HG02571 (cell line): Measurements from ENCODE around the gene AICDA.
"Not testable (repeated sequence)": the region's sequence is repeated elsewhere in the genome, so short reads cannot be mapped to it uniquely, and the experiment has no call there.

ENCODE experiments used
- ATAC-seq: cut with Tn5 transposase; IDR thresholded peaks from one replicate; pipeline ENCODE4 v1.9.1; 2021; ENCODE audit warnings: mild to moderate bottlenecking, moderate library complexity; ENCODE audit not compliant: unreplicated experiment

AICDA gene

GRCh38 chr12:8613881-8614280 is 1.2 kb upstream of the AICDA start:
- not testable (repeated sequence) for ATAC-seq

- ATAC-seq: no peak
Observed at GRCh38 chr12:8609061-8609570, 3.5 kb downstream of the AICDA start.

GRCh38 chr12:8606890-8607289 is 5.8 kb downstream of the AICDA start:
- ATAC-seq: no peak

GRCh38 chr12:8605057-8605456 is 7.6 kb downstream of the AICDA start:
- no peak for ATAC-seq

GRCh38 chr12:8603856-8604255 is 8.8 kb downstream of the AICDA start:
- no peak for ATAC-seq

GRCh38 chr12:8603286-8603685 is 9.4 kb downstream of the AICDA start:
- ATAC-seq: no peak

GRCh38 chr12:8596561-8596960 is 16.1 kb downstream of the AICDA start:
- no peak for ATAC-seq

GRCh38 chr12:8594072-8594471 is 18.6 kb downstream of the AICDA start:
- no peak for ATAC-seq

GRCh38 chr12:8593246-8593645 is 19.4 kb downstream of the AICDA start:
- ATAC-seq: no peak

GRCh38 chr12:8590842-8591545 is 21.7 kb downstream of the AICDA start:
- ATAC-seq: peak; percentile 82

- ATAC-seq: no peak
Observed at GRCh38 chr12:8589679-8590078, 23.0 kb downstream of the AICDA start.

- ATAC-seq: not testable (repeated sequence)
Observed at GRCh38 chr12:8584478-8584877, 28.2 kb downstream of the AICDA start.

GRCh38 chr12:8584004-8584403 is 28.7 kb downstream of the AICDA start:
- ATAC-seq: no peak

- no peak for ATAC-seq
Observed at GRCh38 chr12:8581098-8581784, 31.4 kb downstream of the AICDA start.

- ATAC-seq: no peak
Observed at GRCh38 chr12:8577879-8578278, 34.8 kb downstream of the AICDA start.

- no peak for ATAC-seq
Observed at GRCh38 chr12:8572507-8572906, 40.2 kb downstream of the AICDA start.

GRCh38 chr12:8566525-8566924 is 46.1 kb downstream of the AICDA start:
- ATAC-seq: no peak

- not testable (repeated sequence) for ATAC-seq
Observed at GRCh38 chr12:8566052-8566451, 46.6 kb downstream of the AICDA start.

GRCh38 chr12:8564656-8565055 is 48.0 kb downstream of the AICDA start:
- ATAC-seq: no peak

- no peak for ATAC-seq
Observed at GRCh38 chr12:8563356-8563755, 49.3 kb downstream of the AICDA start.

GRCh38 chr12:8562310-8562709 is 50.3 kb downstream of the AICDA start:
- no peak for ATAC-seq

- no peak for ATAC-seq
Observed at GRCh38 chr12:8561011-8561410, 51.6 kb downstream of the AICDA start.
